K562 (cell line): ENCODE results near the gene TRIM27. TPM values are rescaled to one million over a fixed set of nuclear protein-coding genes. Genes with fewer than 3 reads are reported as not detected.

Source experiments
- DMBX1 ChIP-seq: fragments of 250-450 bp; sonication (Bioruptor Pico); IDR thresholded peaks from 2 replicates; pipeline ENCODE4 v1.8.0; 2022; ENCODE audit warnings: inconsistent platforms, mild to moderate bottlenecking, moderate library complexity, borderline replicate concordance
- ELF4 ChIP-seq: fragments of 450-650 bp; formaldehyde crosslinking; IDR thresholded peaks from 2 replicates; pipeline ENCODE4 v1.4.0; 2022; ENCODE audit warnings: missing genetic modification characterization
- ETV1 ChIP-seq: fragments of 450-650 bp; conservative IDR thresholded peaks from 2 replicates; pipeline ENCODE4 v1.6.1; 2016; ENCODE audit warnings: missing genetic modification characterization, control low read depth, low read depth, missing compliant biosample characterization
- GTF2A2 ChIP-seq: IDR thresholded peaks from 2 replicates; pipeline ENCODE4 v1.6.1; 2016; ENCODE audit warnings: mild to moderate bottlenecking, missing genetic modification characterization, missing compliant biosample characterization
- HCFC1 ChIP-seq: IDR thresholded peaks from 2 replicates; pipeline ENCODE4 v1.6.1; 2012; ENCODE audit warnings: low read depth, low read length, improper control_type of control experiment
- HIVEP1 ChIP-seq: fragments of 250-450 bp; sonication (Bioruptor Pico); IDR thresholded peaks from 2 replicates; pipeline ENCODE4 v1.4.0; 2020; ENCODE audit warnings: mild to moderate bottlenecking
- IRF2 ChIP-seq: sonication (generic); formaldehyde crosslinking; IDR thresholded peaks from 2 replicates; pipeline ENCODE4 v1.8.1; 2022; ENCODE audit warnings: mild to moderate bottlenecking, missing genetic modification reagents
- JUNB ChIP-seq: fragments of 450-650 bp; formaldehyde crosslinking; conservative IDR thresholded peaks from 2 replicates; pipeline ENCODE4 v1.4.0; 2020; ENCODE audit warnings: mild to moderate bottlenecking
- MBD2 ChIP-seq: sonication (generic); IDR thresholded peaks from 2 replicates; pipeline ENCODE4 v1.6.1; 2016; ENCODE audit warnings: low read depth, borderline replicate concordance
- MCM5 ChIP-seq: fragments of 450-650 bp; IDR thresholded peaks from 2 replicates; pipeline ENCODE4 v1.6.1; 2016; ENCODE audit warnings: low read depth
- MYNN ChIP-seq, 2 experiments: sonication (generic); formaldehyde crosslinking in 1 of 2; IDR thresholded peaks; 2 replicates each; pipeline versions ENCODE4 v1.5.0 to v1.6.1; 2016 to 2020; ENCODE audit warnings: antibody characterized with exemption in 1 of 2, missing genetic modification reagents in 1 of 2
- NFXL1 ChIP-seq: fragments of 450-650 bp; formaldehyde crosslinking; IDR thresholded peaks from 2 replicates; pipeline ENCODE4 v1.4.0; 2021; ENCODE audit warnings: mild to moderate bottlenecking
- PCBP2 ChIP-seq: fragments of 200-400 bp; formaldehyde crosslinking; IDR thresholded peaks from 2 replicates; pipeline ENCODE4 v1.6.1; 2018; ENCODE audit warnings: low read length, low read depth, mild to moderate bottlenecking, moderate library complexity; ENCODE audit not compliant: poor library complexity, severe bottlenecking
- SRF ChIP-seq, 2 experiments: fragments of 250-450, 450-650 bp in 1 of 2; sonication (Bioruptor Pico) in 1 of 2; sonication (generic) in 1 of 2; formaldehyde crosslinking; IDR thresholded peaks; 2 replicates each; pipeline versions ENCODE4 v1.5.0 to v1.5.1; 2020 to 2022; ENCODE audit warnings: mild to moderate bottlenecking in 1 of 2, missing genetic modification reagents in 1 of 2
- TRIM24 ChIP-seq, 2 experiments: fragments of 450-650 bp; IDR thresholded peaks; 2 replicates each; pipeline ENCODE4 v1.6.1; 2016
- ZNF232 ChIP-seq: sonication (generic); formaldehyde crosslinking; IDR thresholded peaks from 2 replicates; pipeline ENCODE4 v1.8.0; 2022; ENCODE audit warnings: mild to moderate bottlenecking, missing genetic modification reagents
- ZNF584 ChIP-seq: fragments of 200-800 bp; sonication (Bioruptor generic); IDR thresholded peaks from 2 replicates; pipeline ENCODE4 v1.6.1; 2016; ENCODE audit warnings: low read depth, mild to moderate bottlenecking, missing genetic modification characterization, missing compliant biosample characterization
- ZNF695 ChIP-seq: fragments of 450-650 bp; formaldehyde crosslinking; IDR thresholded peaks from 2 replicates; pipeline ENCODE4 v1.4.0; 2020; ENCODE audit warnings: mild to moderate bottlenecking, moderate library complexity
- ZSCAN32 ChIP-seq: fragments of 450-650 bp; formaldehyde crosslinking; IDR thresholded peaks from 2 replicates; pipeline ENCODE4 v1.4.0; 2020; ENCODE audit warnings: mild to moderate bottlenecking, moderate library complexity
- polyA plus RNA-seq, 8 experiments: library from polyadenylated mRNA; depleted of rRNA in 4 of 8; stranded (reverse) in 5 of 8; unstranded in 3 of 8; fragments of >200 nt; fragmentation: Nextera tagmentation in 2 of 8; fragmentation: Illumina TruSeq in 1 of 8; extraction: Ambion mirVana in 2 of 8; extraction: Trizol in 1 of 8; gene quantifications; 2 replicates each; pipeline versions ENCODE4 v1.2.1 to v1.2.3, GENCODE V29; 2011 to 2014; ENCODE audit warnings: inconsistent platforms in 1 of 8, missing spikeins in 1 of 8
- total RNA-seq, 7 experiments: library from RNA; depleted of rRNA in 6 of 7; stranded (reverse); fragments of >200 nt in 6 of 7; fragmentation: Illumina TruSeq in 2 of 7; extraction: Trizol in 2 of 7; gene quantifications; 2 replicates each; pipeline versions ENCODE4 v1.2.1 to v1.2.3, GENCODE V29; 2011 to 2021; ENCODE audit warnings: low replicate concordance in 1 of 7
- TF ChIP-seq, protein P1 (sequence below): IDR thresholded peaks from 2 replicates; pipeline ENCODE4 v1.6.1; 2011; ENCODE audit warnings: borderline replicate concordance, low read depth, mild to moderate bottlenecking, moderate library complexity, low read length; ENCODE audit not compliant: insufficient read depth, poor library complexity, severe bottlenecking
- TF ChIP-seq, protein P2 (sequence below), 2 experiments: IDR thresholded peaks; 2 replicates each; pipeline ENCODE4 v1.6.1; 2011; ENCODE audit warnings: borderline replicate concordance in 1 of 2, control low read depth in 1 of 2, low read depth in 1 of 2, low read length in 1 of 2, mild to moderate bottlenecking in 1 of 2, mixed read lengths in 1 of 2, moderate library complexity in 1 of 2; ENCODE audit not compliant: insufficient read depth in 1 of 2, insufficient read length in 1 of 2, poor library complexity in 1 of 2, severe bottlenecking in 1 of 2; ENCODE audit errors: extremely low read depth in 1 of 2
- TF ChIP-seq, protein P3 (sequence below): fragments of 200-800 bp; sonication (Bioruptor generic); IDR thresholded peaks from 2 replicates; pipeline ENCODE4 v1.6.1; 2017; ENCODE audit warnings: missing genetic modification characterization, missing compliant biosample characterization

The TRIM27 gene
- total and polyA plus RNA-seq, 9 of the 15 experiments (the other 6 are each of a cell fraction or from before 2014, with no cell fraction given): 37.7 to 235 (median 122) TPM

DNA sequence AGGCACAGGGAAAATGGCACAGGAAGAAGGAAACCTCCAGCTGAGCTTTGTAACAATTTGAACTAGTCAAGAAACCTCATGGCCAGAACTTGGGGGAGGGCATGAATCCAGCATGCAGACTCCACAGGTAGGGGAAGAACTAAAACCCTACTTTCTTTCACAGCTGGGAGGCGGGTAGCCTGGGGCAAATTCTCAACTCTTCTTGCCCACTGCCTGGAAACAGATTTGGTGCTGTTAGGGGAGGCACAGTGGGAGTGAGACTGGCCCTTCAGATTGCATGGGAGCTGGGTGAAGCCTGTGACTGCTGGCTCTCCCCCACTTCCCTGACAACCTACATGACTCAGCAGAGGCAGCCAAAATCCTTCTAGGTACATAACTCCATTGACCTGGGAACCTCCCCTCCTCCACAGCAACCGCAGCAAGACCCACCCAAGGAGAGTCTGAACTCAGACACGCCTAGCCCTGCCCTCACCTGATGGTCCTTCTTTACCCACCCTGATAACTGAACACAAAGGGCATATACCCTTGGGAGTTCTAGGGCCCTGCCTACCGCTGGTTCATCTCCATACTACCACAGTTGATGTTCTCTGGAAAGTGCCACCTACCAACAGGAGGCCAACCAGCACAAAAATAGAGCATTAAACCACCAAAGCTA is 37.2 kb upstream of the TRIM27 start (continued):
- TF ChIP-seq, protein P1, sequence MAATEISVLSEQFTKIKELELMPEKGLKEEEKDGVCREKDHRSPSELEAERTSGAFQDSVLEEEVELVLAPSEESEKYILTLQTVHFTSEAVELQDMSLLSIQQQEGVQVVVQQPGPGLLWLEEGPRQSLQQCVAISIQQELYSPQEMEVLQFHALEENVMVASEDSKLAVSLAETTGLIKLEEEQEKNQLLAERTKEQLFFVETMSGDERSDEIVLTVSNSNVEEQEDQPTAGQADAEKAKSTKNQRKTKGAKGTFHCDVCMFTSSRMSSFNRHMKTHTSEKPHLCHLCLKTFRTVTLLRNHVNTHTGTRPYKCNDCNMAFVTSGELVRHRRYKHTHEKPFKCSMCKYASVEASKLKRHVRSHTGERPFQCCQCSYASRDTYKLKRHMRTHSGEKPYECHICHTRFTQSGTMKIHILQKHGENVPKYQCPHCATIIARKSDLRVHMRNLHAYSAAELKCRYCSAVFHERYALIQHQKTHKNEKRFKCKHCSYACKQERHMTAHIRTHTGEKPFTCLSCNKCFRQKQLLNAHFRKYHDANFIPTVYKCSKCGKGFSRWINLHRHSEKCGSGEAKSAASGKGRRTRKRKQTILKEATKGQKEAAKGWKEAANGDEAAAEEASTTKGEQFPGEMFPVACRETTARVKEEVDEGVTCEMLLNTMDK: no peak
- no peak for TF ChIP-seq ZSCAN32 (CRISPR knock-in tag)
- TF ChIP-seq DMBX1: peak; percentile 76; the same call in 1 of the 2 replicates
- TF ChIP-seq ZNF584 (CRISPR knock-in tag): no peak; the same call in none of the 2 replicates
- TF ChIP-seq ZNF232: no peak
- no peak for TF ChIP-seq HCFC1
- TF ChIP-seq MBD2: peak; percentile 79
- TF ChIP-seq, protein P2, sequence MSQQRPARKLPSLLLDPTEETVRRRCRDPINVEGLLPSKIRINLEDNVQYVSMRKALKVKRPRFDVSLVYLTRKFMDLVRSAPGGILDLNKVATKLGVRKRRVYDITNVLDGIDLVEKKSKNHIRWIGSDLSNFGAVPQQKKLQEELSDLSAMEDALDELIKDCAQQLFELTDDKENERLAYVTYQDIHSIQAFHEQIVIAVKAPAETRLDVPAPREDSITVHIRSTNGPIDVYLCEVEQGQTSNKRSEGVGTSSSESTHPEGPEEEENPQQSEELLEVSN (IDR thresholded peaks at IDR 0.05; ENCODE audit: borderline replicate concordance in 1 of 2, extremely low read depth in 1 of 2, insufficient read depth in 1 of 2, insufficient read length in 1 of 2, low read depth in 1 of 2, low read length in 1 of 2, poor library complexity in 1 of 2, severe bottlenecking in 1 of 2): no peak
- TF ChIP-seq NFXL1 (CRISPR knock-in tag): no peak
- no peak for TF ChIP-seq IRF2 (CRISPR knock-in tag)
- TF ChIP-seq HIVEP1 (CRISPR knock-in tag): peak; percentile 77; the same call in 1 of the 2 replicates
- no peak for TF ChIP-seq GTF2A2 (tag)
- no peak for TF ChIP-seq MCM5
- TF ChIP-seq ETV1 (tag): no peak
- TF ChIP-seq, protein P3, sequence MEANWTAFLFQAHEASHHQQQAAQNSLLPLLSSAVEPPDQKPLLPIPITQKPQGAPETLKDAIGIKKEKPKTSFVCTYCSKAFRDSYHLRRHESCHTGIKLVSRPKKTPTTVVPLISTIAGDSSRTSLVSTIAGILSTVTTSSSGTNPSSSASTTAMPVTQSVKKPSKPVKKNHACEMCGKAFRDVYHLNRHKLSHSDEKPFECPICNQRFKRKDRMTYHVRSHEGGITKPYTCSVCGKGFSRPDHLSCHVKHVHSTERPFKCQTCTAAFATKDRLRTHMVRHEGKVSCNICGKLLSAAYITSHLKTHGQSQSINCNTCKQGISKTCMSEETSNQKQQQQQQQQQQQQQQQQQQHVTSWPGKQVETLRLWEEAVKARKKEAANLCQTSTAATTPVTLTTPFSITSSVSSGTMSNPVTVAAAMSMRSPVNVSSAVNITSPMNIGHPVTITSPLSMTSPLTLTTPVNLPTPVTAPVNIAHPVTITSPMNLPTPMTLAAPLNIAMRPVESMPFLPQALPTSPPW (CRISPR knock-in tag): peak; percentile 65
- TF ChIP-seq SRF (CRISPR knock-in tag; IDR thresholded peaks at IDR 0.05): no peak; a peak in 1 of 4 replicates
- TF ChIP-seq ZNF695 (CRISPR knock-in tag): no peak
- no peak for TF ChIP-seq PCBP2
- no peak; the same call in 1 of the 2 replicates for TF ChIP-seq ELF4 (CRISPR knock-in tag)
- peak; percentile 70 to 83 for TF ChIP-seq TRIM24 (IDR thresholded peaks at IDR 0.05)
- peak; percentile 74; the same call in 1 of the 2 replicates for TF ChIP-seq MYNN (IDR thresholded peaks at IDR 0.05)
- no peak for TF ChIP-seq MYNN (CRISPR knock-in tag; IDR thresholded peaks at IDR 0.05)
- no peak for TF ChIP-seq JUNB (CRISPR knock-in tag)
